Activated CD4-positive, alpha-beta memory T cell treated with anti-CD3 and anti-CD28 coated beads, Interleukin-2, amount 10 ng/mL, durations not matched to agents 7 days and 5 days (primary cell): ENCODE data around the gene CD27. TPM values are rescaled to one million over a fixed set of nuclear protein-coding genes. Genes with fewer than 3 reads are reported as not detected.

Source experiments
- CTCF ChIA-PET: fragments of 350-600 bp; sonication (Branson Sonifier 250); formaldehyde crosslinking; loops from one replicate; lab custom pipeline; 2021; ENCODE audit warnings: antibody characterized with exemption, inconsistent platforms; lab: Charles Lee
- POLR2A ChIA-PET: fragments of 350-600 bp; sonication (Branson Sonifier 250); formaldehyde crosslinking; loops from one replicate; lab custom pipeline; 2021; ENCODE audit warnings: antibody characterized with exemption; lab: Charles Lee
- DNase-seq: peaks from one replicate; pipeline ENCODE4 v3.0.0-alpha.2; 2020
- H3K27ac Mint-ChIP-seq: one replicate; pipeline ENCODE4 v1.8.0; 2021; ENCODE audit warnings: mild to moderate bottlenecking, mixed read lengths
- H3K27me3 Mint-ChIP-seq: one replicate; pipeline ENCODE4 v1.8.0; 2021; ENCODE audit warnings: mixed read lengths
- H3K36me3 Mint-ChIP-seq: one replicate; pipeline ENCODE4 v1.8.0; 2021; ENCODE audit warnings: low read depth, mixed read lengths
- H3K4me1 Mint-ChIP-seq: one replicate; pipeline ENCODE4 v1.8.0; 2021; ENCODE audit warnings: mixed read lengths
- H3K4me3 Mint-ChIP-seq: one replicate; pipeline ENCODE4 v1.8.0; 2021; ENCODE audit warnings: mild to moderate bottlenecking, mixed read lengths
- H3K9me3 Mint-ChIP-seq: one replicate; pipeline ENCODE4 v1.8.0; 2021; ENCODE audit warnings: mixed read lengths
- total RNA-seq, 2 experiments: library from RNA; stranded (reverse); gene quantifications; one replicate each; pipeline ENCODE4 v1.2.3, GENCODE V29; 2021

The CD27 gene
- total RNA-seq, 2 experiments from 2014 or later, result 39.9 to 43.4 TPM

GRCh38 chr12:6457220-6457945 is 12.6 kb downstream of the CD27 start:
- no peak for DNase-seq
- CTCF ChIA-PET, result interaction anchor here (1.1 kb wide), 1 partner anchor 34 kb away, joined by 3 read pairs; no protein-coding TSS in a partner anchor
- Mint-ChIP-seq H3K36me3 (peaks cover 86% of the 10 kb centered on the region), H3K27me3 (no peaks in the 10 kb centered on the region), H3K9me3 (no peaks in the 10 kb centered on the region), H3K4me1 (peaks cover 77% of the 10 kb centered on the region), H3K27ac (no peak overlapping the region), H3K4me3 (no peak overlapping the region)
- POLR2A ChIA-PET, result interaction anchor here (0.6 to 21.3 kb wide), 9 partner anchors 8 to 134 kb away, joined by 3 to 298 read pairs (median 4); partner anchors contain the start of genes GAPDH and VAMP1

GRCh38 chr12:6458281-6459003 is 13.7 kb downstream of the CD27 start:
- Mint-ChIP-seq H3K4me3 (no peak overlapping the region), H3K27me3 (no peaks in the 10 kb centered on the region), H3K4me1 (peaks cover 78% of the 10 kb centered on the region), H3K27ac (no peak overlapping the region), H3K9me3 (no peaks in the 10 kb centered on the region), H3K36me3 (peaks cover 86% of the 10 kb centered on the region)
- no peak for DNase-seq
- ChIA-PET CTCF (interaction anchor here (1.1 kb wide), 1 partner anchor 12 kb away, joined by 4 read pairs; the partner anchor contains the start of gene VAMP1), POLR2A (interaction anchor here (0.5 to 21.3 kb wide), 12 partner anchors 9 to 135 kb away, joined by 3 to 298 read pairs (median 6); partner anchors contain the start of genes CD27, GAPDH, MRPL51 and VAMP1)

- no peaks in the 10 kb centered on the region for H3K9me3 Mint-ChIP-seq
- H3K4me3 Mint-ChIP-seq, result peak overlapping the region; percentile 9
- H3K36me3 Mint-ChIP-seq, result peaks cover 85% of the 10 kb centered on the region
- peaks cover 78% of the 10 kb centered on the region for H3K4me1 Mint-ChIP-seq
- no peak for DNase-seq
- H3K27ac Mint-ChIP-seq, result peak overlapping the region; percentile 56
- POLR2A ChIA-PET, result interaction anchor here (0.5 to 21.3 kb wide), 11 partner anchors 6 to 123 kb away, joined by 3 to 298 read pairs (median 47); partner anchors contain the start of genes CD27, GAPDH, MRPL51 and TAPBPL
- no peaks in the 10 kb centered on the region for H3K27me3 Mint-ChIP-seq
- CTCF ChIA-PET, result interaction anchor here (1.1 kb wide), 1 partner anchor 11 kb away, joined by 4 read pairs; the partner anchor contains the start of gene VAMP1
Measured at GRCh38 chr12:6459004-6459337, 14.2 kb downstream of the CD27 start.

- CTCF ChIA-PET, result interaction anchor here (0.8 to 4.3 kb wide), 14 partner anchors 9 to 135 kb away, joined by 3 to 36 read pairs (median 3); partner anchors contain the start of genes TAPBPL and VAMP1
- POLR2A ChIA-PET, result interaction anchor here (1.7 to 21.3 kb wide), 15 partner anchors 8 to 125 kb away, joined by 4 to 298 read pairs (median 21); partner anchors contain the start of genes CD27, GAPDH, MRPL51 and NOP2
- Mint-ChIP-seq H3K27me3 (no peaks in the 10 kb centered on the region), H3K4me3 (peak overlapping the region; percentile 74), H3K27ac (peak overlapping the region; percentile 98), H3K4me1 (peaks cover 80% of the 10 kb centered on the region), H3K9me3 (no peaks in the 10 kb centered on the region), H3K36me3 (peaks cover 84% of the 10 kb centered on the region)
- DNase-seq, result peak; percentile 43
Measured at GRCh38 chr12:6460751-6461371, 16.1 kb downstream of the CD27 start.

GRCh38 chr12:6461401-6462233 is 16.9 kb downstream of the CD27 start:
- DNase-seq, result peak; percentile 91
- Mint-ChIP-seq H3K4me3 (peak overlapping the region; percentile 74), H3K9me3 (no peaks in the 10 kb centered on the region), H3K4me1 (peaks cover 84% of the 10 kb centered on the region), H3K36me3 (peaks cover 87% of the 10 kb centered on the region), H3K27ac (peak overlapping the region; percentile 98), H3K27me3 (no peaks in the 10 kb centered on the region)
- ChIA-PET CTCF (interaction anchor here (0.8 to 4.3 kb wide), 16 partner anchors 8 to 135 kb away, joined by 3 to 36 read pairs (median 4); partner anchors contain the start of genes TAPBPL and VAMP1), POLR2A (interaction anchor here (0.7 to 21.3 kb wide), 17 partner anchors 9 to 411 kb away, joined by 3 to 298 read pairs (median 21); partner anchors contain the start of genes CD27, GAPDH, MRPL51 and NOP2)

- H3K4me1 Mint-ChIP-seq, result peaks cover 85% of the 10 kb centered on the region
- DNase-seq, result peak; percentile 51
- POLR2A ChIA-PET, result interaction anchor here (0.7 to 21.3 kb wide), 19 partner anchors 8 to 410 kb away, joined by 3 to 298 read pairs (median 20); partner anchors contain the start of genes CD27, GAPDH, MRPL51 and NOP2
- CTCF ChIA-PET, result interaction anchor here (0.9 to 4.3 kb wide), 10 partner anchors 8 to 127 kb away, joined by 3 to 36 read pairs (median 4); partner anchors contain the start of genes TAPBPL and VAMP1
- peak overlapping the region; percentile 74 for H3K4me3 Mint-ChIP-seq
- H3K27ac Mint-ChIP-seq, result peak overlapping the region; percentile 98
- H3K27me3 Mint-ChIP-seq, result no peaks in the 10 kb centered on the region
- H3K36me3 Mint-ChIP-seq, result peaks cover 88% of the 10 kb centered on the region
- no peaks in the 10 kb centered on the region for H3K9me3 Mint-ChIP-seq
Measured at GRCh38 chr12:6462234-6462995, 17.7 kb downstream of the CD27 start.

GRCh38 chr12:6463216-6463615 is 18.5 kb downstream of the CD27 start:
- DNase-seq, result no peak
- H3K27ac Mint-ChIP-seq, result peak overlapping the region; percentile 98

GRCh38 chr12:6463858-6464257 is 19.1 kb downstream of the CD27 start:
- Mint-ChIP-seq H3K27ac (peak overlapping the region; percentile 98), H3K27me3 (no peaks in the 10 kb centered on the region), H3K4me1 (peaks cover 93% of the 10 kb centered on the region), H3K9me3 (no peaks in the 10 kb centered on the region), H3K36me3 (peaks cover 86% of the 10 kb centered on the region), H3K4me3 (peak overlapping the region; percentile 74)
- DNase-seq, result no peak
- POLR2A ChIA-PET, result interaction anchor here (0.9 to 7.9 kb wide), 11 partner anchors 11 to 128 kb away, joined by 3 to 215 read pairs (median 21); partner anchors contain the start of genes CD27, GAPDH, MRPL51 and TAPBPL
- CTCF ChIA-PET, result interaction anchor here (0.8 to 4.3 kb wide), 10 partner anchors 9 to 127 kb away, joined by 3 to 36 read pairs (median 4); partner anchors contain the start of gene TAPBPL

More at GRCh38 chr12:6463216-6463615, 18.5 kb downstream of the CD27 start:
- H3K9me3 Mint-ChIP-seq, result no peaks in the 10 kb centered on the region
- H3K36me3 Mint-ChIP-seq, result peaks cover 86% of the 10 kb centered on the region
- peak overlapping the region; percentile 74 for H3K4me3 Mint-ChIP-seq
- POLR2A ChIA-PET, result interaction anchor here (0.9 to 21.3 kb wide), 12 partner anchors 7 to 127 kb away, joined by 3 to 298 read pairs (median 34); partner anchors contain the start of genes CD27, GAPDH, MRPL51 and TAPBPL
- H3K4me1 Mint-ChIP-seq, result peaks cover 93% of the 10 kb centered on the region
- CTCF ChIA-PET, result interaction anchor here (0.8 to 4.3 kb wide), 11 partner anchors 8 to 127 kb away, joined by 3 to 36 read pairs (median 4); partner anchors contain the start of gene TAPBPL
- H3K27me3 Mint-ChIP-seq, result no peaks in the 10 kb centered on the region

- ChIA-PET POLR2A (interaction anchor here (1.1 to 7.9 kb wide), 6 partner anchors 12 to 72 kb away, joined by 3 to 215 read pairs (median 36); partner anchors contain the start of genes CD27, GAPDH, MRPL51 and TAPBPL), CTCF (interaction anchor here (0.6 to 4.3 kb wide), 20 partner anchors 14 to 500 kb away, joined by 3 to 95 read pairs (median 8); partner anchors contain the start of genes GAPDH, MRPL51 and TAPBPL)
- Mint-ChIP-seq H3K27me3 (no peaks in the 10 kb centered on the region), H3K36me3 (peaks cover 86% of the 10 kb centered on the region), H3K27ac (peak overlapping the region; percentile 98), H3K4me3 (peak overlapping the region; percentile 36), H3K4me1 (peaks cover 93% of the 10 kb centered on the region), H3K9me3 (no peaks in the 10 kb centered on the region)
- DNase-seq, result no peak
Measured at GRCh38 chr12:6464531-6464930, 19.8 kb downstream of the CD27 start.
